ENCODE measurements around the gene LEAP2.

DNA sequence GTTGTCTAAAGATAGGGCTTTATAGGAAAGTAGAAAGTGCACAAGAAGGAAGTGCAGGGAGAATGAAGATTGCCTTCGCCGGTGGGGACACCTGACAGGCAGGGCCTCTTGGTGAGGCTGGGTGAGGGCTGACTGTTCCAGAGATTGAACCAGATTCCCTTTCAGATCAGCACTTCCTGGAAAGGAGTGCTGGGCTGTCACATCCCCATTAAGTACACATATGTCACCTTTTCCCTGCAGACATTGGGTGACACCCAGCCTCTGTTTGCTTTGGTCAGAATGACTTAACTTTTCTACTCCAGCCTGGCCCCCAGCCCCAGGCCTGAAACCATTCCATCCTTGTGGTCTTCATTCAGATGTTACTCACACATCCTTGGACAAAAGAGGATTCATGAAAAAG, 35.6 kb upstream of the LEAP2 start:
- TF ChIP-seq CTCF (IDR thresholded peaks at IDR 0.05; ENCODE audit: insufficient read depth, low read depth, low read length) (no peak), EZH2 (IDR thresholded peaks at IDR 0.05; ENCODE audit: insufficient read depth, low read length) (no peak)
